ENCODE measurements around the gene IFT80.
A peak's percentile ranks its signal among the peaks of the same experiment; 100 is the strongest.

Gene IFT80

GRCh38 chr3:160427832-160428424 lies 28.9 kb upstream of the IFT80 start:
- peaks cover 60 to 66% of the 10 kb centered on the region in 2 donors for H3K36me3 ChIP-seq (ENCODE audit: control insufficient read depth in 2 of 2, insufficient read depth in 2 of 2, low read length in 2 of 2)
- no peaks in the 10 kb centered on the region for H3K27me3 ChIP-seq (ENCODE audit: control insufficient read depth in 2 of 2, insufficient read depth in 2 of 2, low read length in 2 of 2)
- H3K4me1 ChIP-seq (ENCODE audit: control insufficient read depth in 2 of 2, insufficient read depth in 2 of 2, low read length in 2 of 2): no peaks in the 10 kb centered on the region
- H3K9me3 ChIP-seq (ENCODE audit: control insufficient read depth in 2 of 2, low read length in 2 of 2): no peaks in the 10 kb centered on the region
- no peak overlapping the region for H3K9ac ChIP-seq (ENCODE audit: low read depth in 1 of 2, low read length in 2 of 2)
- no peak overlapping the region for H3K4me3 ChIP-seq (ENCODE audit: low read length in 2 of 2)
- H3K27ac ChIP-seq (ENCODE audit: low read depth in 2 of 2, low read length in 2 of 2): no peak overlapping the region

GRCh38 chr3:160417311-160417710 lies 18.3 kb upstream of the IFT80 start:
- Histone ChIP-seq H3K27ac (ENCODE audit: low read depth in 2 of 2, low read length in 2 of 2) (no peak overlapping the region), H3K9me3 (ENCODE audit: control insufficient read depth in 2 of 2, low read length in 2 of 2) (no peaks in the 10 kb centered on the region), H3K4me3 (ENCODE audit: low read length in 2 of 2) (no peak overlapping the region), H3K4me1 (ENCODE audit: control insufficient read depth in 2 of 2, insufficient read depth in 2 of 2, low read length in 2 of 2) (no peaks in the 10 kb centered on the region), H3K9ac (ENCODE audit: low read depth in 1 of 2, low read length in 2 of 2) (no peak overlapping the region), H3K36me3 (ENCODE audit: control insufficient read depth in 2 of 2, insufficient read depth in 2 of 2, low read length in 2 of 2) (peaks cover 36 to 51% of the 10 kb centered on the region in 2 donors), H3K27me3 (ENCODE audit: control insufficient read depth in 2 of 2, insufficient read depth in 2 of 2, low read length in 2 of 2) (no peaks in the 10 kb centered on the region)

- Histone ChIP-seq H3K4me3 (ENCODE audit: low read length in 2 of 2) (no peak overlapping the region), H3K36me3 (ENCODE audit: control insufficient read depth in 2 of 2, insufficient read depth in 2 of 2, low read length in 2 of 2) (peaks cover 27 to 37% of the 10 kb centered on the region in 2 donors), H3K4me1 (ENCODE audit: control insufficient read depth in 2 of 2, insufficient read depth in 2 of 2, low read length in 2 of 2) (no peaks in the 10 kb centered on the region), H3K9me3 (ENCODE audit: control insufficient read depth in 2 of 2, low read length in 2 of 2) (no peaks in the 10 kb centered on the region), H3K27me3 (ENCODE audit: control insufficient read depth in 2 of 2, insufficient read depth in 2 of 2, low read length in 2 of 2) (no peaks in the 10 kb centered on the region), H3K27ac (ENCODE audit: low read depth in 2 of 2, low read length in 2 of 2) (no peak overlapping the region), H3K9ac (ENCODE audit: low read depth in 1 of 2, low read length in 2 of 2) (no peak overlapping the region)
Measured at GRCh38 chr3:160413613-160414248, 14.7 kb upstream of the IFT80 start.

GRCh38 chr3:160412477-160412876 lies 13.5 kb upstream of the IFT80 start:
- Histone ChIP-seq H3K27me3 (ENCODE audit: control insufficient read depth in 2 of 2, insufficient read depth in 2 of 2, low read length in 2 of 2) (no peaks in the 10 kb centered on the region), H3K4me3 (ENCODE audit: low read length in 2 of 2) (no peak overlapping the region), H3K9me3 (ENCODE audit: control insufficient read depth in 2 of 2, low read length in 2 of 2) (no peaks in the 10 kb centered on the region), H3K27ac (ENCODE audit: low read depth in 2 of 2, low read length in 2 of 2) (no peak overlapping the region), H3K4me1 (ENCODE audit: control insufficient read depth in 2 of 2, insufficient read depth in 2 of 2, low read length in 2 of 2) (no peaks in the 10 kb centered on the region), H3K9ac (ENCODE audit: low read depth in 1 of 2, low read length in 2 of 2) (no peak overlapping the region), H3K36me3 (ENCODE audit: control insufficient read depth in 2 of 2, insufficient read depth in 2 of 2, low read length in 2 of 2) (peaks cover 18 to 27% of the 10 kb centered on the region in 2 donors)

GRCh38 chr3:160409812-160410610 lies 11.0 kb upstream of the IFT80 start:
- H3K27ac ChIP-seq (ENCODE audit: low read depth in 2 of 2, low read length in 2 of 2): no peak overlapping the region
- H3K9ac ChIP-seq (ENCODE audit: low read depth in 1 of 2, low read length in 2 of 2): no peak overlapping the region
- H3K36me3 ChIP-seq (ENCODE audit: control insufficient read depth in 2 of 2, insufficient read depth in 2 of 2, low read length in 2 of 2): peaks cover 11 to 15% of the 10 kb centered on the region in 2 donors
- no peaks in the 10 kb centered on the region for H3K9me3 ChIP-seq (ENCODE audit: control insufficient read depth in 2 of 2, low read length in 2 of 2)
- no peaks in the 10 kb centered on the region for H3K4me1 ChIP-seq (ENCODE audit: control insufficient read depth in 2 of 2, insufficient read depth in 2 of 2, low read length in 2 of 2)
- no peak overlapping the region for H3K4me3 ChIP-seq (ENCODE audit: low read length in 2 of 2)
- H3K27me3 ChIP-seq (ENCODE audit: control insufficient read depth in 2 of 2, insufficient read depth in 2 of 2, low read length in 2 of 2): no peaks in the 10 kb centered on the region

- Histone ChIP-seq H3K36me3 (ENCODE audit: control insufficient read depth in 2 of 2, insufficient read depth in 2 of 2, low read length in 2 of 2) (peaks cover 0 to 2% of the 10 kb centered on the region in 2 donors), H3K9ac (ENCODE audit: low read depth in 1 of 2, low read length in 2 of 2) (peak overlapping the region; percentile 9 to 66), H3K9me3 (ENCODE audit: control insufficient read depth in 2 of 2, low read length in 2 of 2) (no peaks in the 10 kb centered on the region), H3K4me1 (ENCODE audit: control insufficient read depth in 2 of 2, insufficient read depth in 2 of 2, low read length in 2 of 2) (peaks cover 5 to 19% of the 10 kb centered on the region in 2 donors), H3K27me3 (ENCODE audit: control insufficient read depth in 2 of 2, insufficient read depth in 2 of 2, low read length in 2 of 2) (no peaks in the 10 kb centered on the region), H3K27ac (ENCODE audit: low read depth in 2 of 2, low read length in 2 of 2) (no peak overlapping the region), H3K4me3 (ENCODE audit: low read length in 2 of 2) (peak overlapping the region in 1 of 2 donors; percentile 100)
Measured at GRCh38 chr3:160403796-160404470, 4.9 kb upstream of the IFT80 start.

GRCh38 chr3:160403028-160403545 lies 4.1 kb upstream of the IFT80 start:
- Histone ChIP-seq H3K4me1 (ENCODE audit: control insufficient read depth in 2 of 2, insufficient read depth in 2 of 2, low read length in 2 of 2) (peaks cover 13 to 19% of the 10 kb centered on the region in 2 donors), H3K9me3 (ENCODE audit: control insufficient read depth in 2 of 2, low read length in 2 of 2) (no peaks in the 10 kb centered on the region), H3K9ac (ENCODE audit: low read depth in 1 of 2, low read length in 2 of 2) (peak overlapping the region; percentile 66 to 81), H3K27me3 (ENCODE audit: control insufficient read depth in 2 of 2, insufficient read depth in 2 of 2, low read length in 2 of 2) (no peaks in the 10 kb centered on the region), H3K36me3 (ENCODE audit: control insufficient read depth in 2 of 2, insufficient read depth in 2 of 2, low read length in 2 of 2) (peaks cover 0 to 2% of the 10 kb centered on the region in 2 donors), H3K27ac (ENCODE audit: low read depth in 2 of 2, low read length in 2 of 2) (no peak overlapping the region), H3K4me3 (ENCODE audit: low read length in 2 of 2) (peak overlapping the region; percentile 36 to 100)

GRCh38 chr3:160402221-160403027 lies 3.4 kb upstream of the IFT80 start:
- Histone ChIP-seq H3K4me3 (ENCODE audit: low read length in 2 of 2) (peak overlapping the region; percentile 82 to 100), H3K27ac (ENCODE audit: low read depth in 2 of 2, low read length in 2 of 2) (no peak overlapping the region)

More at GRCh38 chr3:160402221-160403027, 3.4 kb upstream of the IFT80 start:
- peak overlapping the region; percentile 66 to 81 for H3K9ac ChIP-seq (ENCODE audit: low read depth in 1 of 2, low read length in 2 of 2)
- no peaks in the 10 kb centered on the region for H3K27me3 ChIP-seq (ENCODE audit: control insufficient read depth in 2 of 2, insufficient read depth in 2 of 2, low read length in 2 of 2)
- no peaks in the 10 kb centered on the region for H3K9me3 ChIP-seq (ENCODE audit: control insufficient read depth in 2 of 2, low read length in 2 of 2)
- H3K4me1 ChIP-seq (ENCODE audit: control insufficient read depth in 2 of 2, insufficient read depth in 2 of 2, low read length in 2 of 2): peaks cover 14 to 19% of the 10 kb centered on the region in 2 donors
- H3K36me3 ChIP-seq (ENCODE audit: control insufficient read depth in 2 of 2, insufficient read depth in 2 of 2, low read length in 2 of 2): peaks cover 0 to 2% of the 10 kb centered on the region in 2 donors

Data from mucosa of rectum (tissue), 2 donors.